ENCODE data around the gene ERGIC1.

- TF ChIP-seq CTCF (IDR thresholded peaks at IDR 0.05; ENCODE audit: low read depth, low read length, poor library complexity, severe bottlenecking) = no peak
- no peak for TF ChIP-seq EZH2phosphoT487 (IDR thresholded peaks at IDR 0.05; ENCODE audit: borderline replicate concordance, low read length)
These were observed 37.7 kb upstream of the ERGIC1 start for GRCh38 chr5:172796306-172796705.
